Mesendoderm (in vitro differentiated cells): Measurements from ENCODE around the gene HNRNPLL.
A peak's percentile ranks its signal among the peaks of the same experiment; 100 is the strongest.

ENCODE experiments used
- DNase-seq: peaks from one replicate; pipeline ENCODE4 v3.0.0; 2013
- H2AK5ac ChIP-seq: 2 replicates; pipeline ENCODE4 v1.6.1; 2013; ENCODE audit warnings: low read length, inconsistent platforms
- H2BK120ac ChIP-seq: 2 replicates; pipeline ENCODE4 v1.6.1; 2013; ENCODE audit warnings: low read depth, mild to moderate bottlenecking, low read length, moderate library complexity, mixed read lengths
- H2BK15ac ChIP-seq: replicated peaks from 2 replicates; pipeline ENCODE4 v1.6.1; 2013; ENCODE audit warnings: low read depth, mild to moderate bottlenecking, moderate library complexity
- H2BK5ac ChIP-seq: 2 replicates; pipeline ENCODE4 v1.6.1; 2013; ENCODE audit warnings: low read length, inconsistent platforms
- H3K18ac ChIP-seq: 2 replicates; pipeline ENCODE4 v1.6.1; 2013; ENCODE audit warnings: mild to moderate bottlenecking, low read length, mixed read lengths
- H3K23ac ChIP-seq: one replicate; pipeline ENCODE4 v1.6.1; 2013; ENCODE audit warnings: low read length
- H3K27ac ChIP-seq: 2 replicates; pipeline ENCODE4 v1.5.1; 2013; ENCODE audit warnings: low read depth, mild to moderate bottlenecking, inconsistent platforms, low read length, moderate library complexity
- H3K27me3 ChIP-seq: 2 replicates; pipeline ENCODE4 v1.6.1; 2013; ENCODE audit warnings: low read length, control low read depth, mild to moderate bottlenecking, inconsistent platforms; ENCODE audit not compliant: insufficient read depth, poor library complexity
- H3K36me3 ChIP-seq: 2 replicates; pipeline ENCODE4 v1.6.1; 2013; ENCODE audit warnings: low read length, inconsistent platforms; ENCODE audit not compliant: control insufficient read depth, insufficient read depth
- H3K4ac ChIP-seq: one replicate; pipeline ENCODE4 v1.6.1; 2013; ENCODE audit warnings: low read depth, mild to moderate bottlenecking, low read length, moderate library complexity
- H3K4me1 ChIP-seq: 2 replicates; pipeline ENCODE4 v1.6.1; 2013; ENCODE audit warnings: low read depth, low read length, inconsistent platforms; ENCODE audit not compliant: control insufficient read depth
- H3K4me2 ChIP-seq: 2 replicates; pipeline ENCODE4 v1.6.1; 2013; ENCODE audit warnings: low read length
- H3K4me3 ChIP-seq: 2 replicates; pipeline ENCODE4 v1.5.1; 2013; ENCODE audit warnings: mild to moderate bottlenecking, low read length
- H3K56ac ChIP-seq: one replicate; pipeline ENCODE4 v1.6.1; 2013; ENCODE audit warnings: low read length
- H3K79me1 ChIP-seq: 2 replicates; pipeline ENCODE4 v1.6.1; 2013; ENCODE audit warnings: low read length, inconsistent platforms
- H3K79me2 ChIP-seq: 2 replicates; pipeline ENCODE4 v1.6.1; 2013; ENCODE audit warnings: mild to moderate bottlenecking, low read length; ENCODE audit not compliant: control insufficient read depth, insufficient read depth
- H3K9ac ChIP-seq: 2 replicates; pipeline ENCODE4 v1.6.1; 2013; ENCODE audit warnings: low read length, inconsistent platforms
- H4K5ac ChIP-seq: one replicate; pipeline ENCODE4 v1.6.1; 2013; ENCODE audit warnings: low read length
- H4K8ac ChIP-seq: one replicate; pipeline ENCODE4 v1.6.1; 2013; ENCODE audit warnings: low read depth, mild to moderate bottlenecking, control low read depth, low read length, moderate library complexity
- WGBS: extraction: QIAGEN DNeasy Blood & Tissue Kit; methylation state at CpG from one replicate; pipeline ENCODE4 v1.1.7; 2013; ENCODE audit warnings: low lambda C conversion rate, missing lambda C conversion rate; ENCODE audit not compliant: insufficient coverage; ENCODE audit errors: extremely low coverage; 5-methylcytosine and 5-hydroxymethylcytosine counted together

HNRNPLL gene

DNA sequence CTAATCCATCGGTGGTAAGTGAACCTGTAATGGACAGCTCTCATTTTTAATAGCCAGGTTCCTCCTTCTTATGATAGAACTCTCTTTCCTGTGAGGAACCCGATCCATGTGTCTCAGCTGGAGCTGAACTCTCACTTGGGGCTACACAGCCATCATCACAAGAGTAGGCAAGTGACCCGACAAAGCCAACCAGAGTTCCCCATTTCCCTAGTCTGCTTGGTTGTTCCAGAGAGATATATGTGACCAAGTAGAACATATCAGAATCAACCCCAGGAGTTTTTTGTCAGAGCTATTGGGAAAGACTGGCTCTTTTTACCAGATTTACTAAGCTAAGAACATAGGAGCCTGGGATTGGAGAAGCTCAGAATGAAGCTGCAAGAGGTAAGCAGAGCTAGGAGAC lies 14.6 kb upstream of the HNRNPLL start:
- Histone ChIP-seq H3K79me2 (no peaks in the 10 kb centered on the region), H3K4me3 (no peak overlapping the region), H3K79me1 (no peaks in the 10 kb centered on the region), H3K9ac (no peak overlapping the region), H2BK5ac (no peak overlapping the region), H3K36me3 (no peaks in the 10 kb centered on the region), H2AK5ac (no peak overlapping the region), H3K23ac (no peak overlapping the region), H2BK120ac (no peak overlapping the region), H3K4me1 (no peaks in the 10 kb centered on the region), H3K18ac (no peak overlapping the region), H2BK15ac (no peak overlapping the region), H3K27me3 (no peaks in the 10 kb centered on the region), H3K27ac (no peak overlapping the region), H3K4me2 (no peak overlapping the region), H4K8ac (no peak overlapping the region), H4K5ac (no peak overlapping the region), H3K4ac (no peak overlapping the region), H3K56ac (no peak overlapping the region)
- DNase-seq = no peak
- WGBS = no CpG with 5 or more reads among the region's 3 CpGs

DNA sequence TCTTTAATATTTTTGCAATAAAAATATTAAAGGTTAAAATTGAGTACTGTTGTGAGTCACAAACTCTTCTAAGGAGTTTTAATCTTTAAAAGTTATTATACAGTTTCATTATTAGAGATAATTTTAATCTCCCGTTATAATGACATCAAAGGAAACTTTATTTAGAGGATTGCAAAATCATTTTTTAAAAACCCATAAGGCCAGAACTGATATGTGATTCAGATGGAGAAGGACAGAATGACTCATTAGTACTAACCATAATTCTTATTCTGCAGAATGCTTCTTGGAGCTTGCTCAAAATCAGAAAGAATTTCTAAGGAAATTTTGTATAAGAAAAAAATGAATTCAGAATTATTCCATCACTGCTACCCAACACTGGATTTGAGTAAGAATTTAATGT lies 12.5 kb upstream of the HNRNPLL start:
- Histone ChIP-seq H3K56ac (no peak overlapping the region), H2AK5ac (no peak overlapping the region), H3K18ac (no peak overlapping the region), H2BK120ac (no peak overlapping the region), H4K5ac (no peak overlapping the region), H3K9ac (no peak overlapping the region), H3K27me3 (no peaks in the 10 kb centered on the region), H3K79me1 (no peaks in the 10 kb centered on the region), H3K4me3 (no peak overlapping the region), H3K4ac (no peak overlapping the region), H3K79me2 (no peaks in the 10 kb centered on the region), H4K8ac (no peak overlapping the region), H3K4me2 (no peak overlapping the region), H3K36me3 (no peaks in the 10 kb centered on the region), H2BK5ac (no peak overlapping the region), H3K27ac (no peak overlapping the region), H3K23ac (no peak overlapping the region), H2BK15ac (no peak overlapping the region), H3K4me1 (no peaks in the 10 kb centered on the region)
- no CpG with 5 or more reads among the region's 1 CpG for WGBS
- DNase-seq = no peak

DNA sequence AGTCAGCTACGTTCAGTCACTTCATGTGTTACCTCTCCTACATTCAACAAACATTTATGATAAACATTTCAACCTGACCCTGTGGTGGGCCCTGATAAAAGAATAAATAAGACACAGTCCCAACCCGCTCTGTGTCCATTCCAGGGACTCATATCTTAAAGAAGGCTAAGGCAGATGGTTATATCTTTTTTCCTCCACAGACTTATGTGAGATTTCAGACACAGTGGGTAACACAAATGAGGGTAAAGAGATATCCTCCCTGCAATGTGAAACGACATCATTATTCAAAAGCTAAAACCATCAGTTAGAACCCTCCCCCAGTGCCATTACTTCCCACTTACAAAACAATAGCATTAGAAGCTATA lies 11.1 kb upstream of the HNRNPLL start:
- no peak overlapping the region for H4K5ac ChIP-seq
- H2BK5ac ChIP-seq = no peak overlapping the region
- no peak for DNase-seq
- H3K18ac ChIP-seq = no peak overlapping the region
- no peak overlapping the region for H3K23ac ChIP-seq
- no peak overlapping the region for H4K8ac ChIP-seq
- WGBS = no CpG with 5 or more reads among the region's 3 CpGs
- no peaks in the 10 kb centered on the region for H3K79me2 ChIP-seq
- H3K36me3 ChIP-seq = no peaks in the 10 kb centered on the region
- no peaks in the 10 kb centered on the region for H3K79me1 ChIP-seq
- H3K4me2 ChIP-seq = no peak overlapping the region
- H3K56ac ChIP-seq = peak overlapping the region; percentile 17
- no peak overlapping the region for H2AK5ac ChIP-seq
- no peak overlapping the region for H2BK15ac ChIP-seq
- no peak overlapping the region for H3K27ac ChIP-seq
- no peaks in the 10 kb centered on the region for H3K4me1 ChIP-seq
- H3K9ac ChIP-seq = no peak overlapping the region
- no peak overlapping the region for H3K4ac ChIP-seq
- H2BK120ac ChIP-seq = no peak overlapping the region
- H3K27me3 ChIP-seq = no peaks in the 10 kb centered on the region
- H3K4me3 ChIP-seq = no peak overlapping the region

DNA sequence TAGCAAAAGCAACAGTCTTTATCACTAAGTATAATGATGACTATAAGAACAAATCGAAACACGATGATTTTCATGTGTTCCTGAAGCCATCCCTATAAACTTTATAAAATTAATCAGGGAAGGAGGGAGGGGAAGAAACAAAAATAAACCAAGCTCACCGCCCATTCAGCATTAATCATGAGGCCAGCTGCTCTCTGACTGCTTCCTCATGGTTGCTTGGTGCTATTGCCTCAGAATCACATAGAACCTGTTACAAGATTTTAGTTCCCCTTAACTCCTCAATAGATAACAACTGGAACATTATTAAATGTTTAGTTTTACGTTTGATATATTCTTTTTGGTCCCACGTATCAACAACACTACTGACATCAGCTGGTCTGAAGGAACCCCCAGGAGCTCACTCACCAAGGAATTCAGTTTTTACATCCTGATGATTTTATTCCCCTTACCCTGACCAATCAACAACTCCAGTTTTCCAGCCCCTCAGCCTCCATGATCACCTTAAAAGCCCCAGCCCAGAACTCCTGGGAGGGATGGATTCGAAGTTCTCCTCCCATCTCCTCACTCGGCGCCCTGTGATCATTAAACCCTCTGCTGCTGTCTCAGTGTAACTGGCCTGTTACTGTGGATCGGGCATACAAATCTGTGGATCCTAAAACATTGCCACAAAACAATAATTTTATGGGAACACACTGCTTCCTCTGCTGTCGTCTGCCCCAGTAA lies 10.6 kb upstream of the HNRNPLL start:
- Histone ChIP-seq H3K56ac (peak overlapping the region; percentile 17), H3K4me3 (no peak overlapping the region), H2BK15ac (no peak overlapping the region), H3K23ac (no peak overlapping the region), H3K4me2 (no peak overlapping the region), H3K79me2 (no peaks in the 10 kb centered on the region), H2AK5ac (no peak overlapping the region), H4K5ac (no peak overlapping the region), H3K18ac (no peak overlapping the region), H3K79me1 (no peaks in the 10 kb centered on the region), H3K36me3 (no peaks in the 10 kb centered on the region), H3K4ac (no peak overlapping the region), H2BK120ac (no peak overlapping the region), H3K27ac (no peak overlapping the region), H3K4me1 (no peaks in the 10 kb centered on the region), H4K8ac (no peak overlapping the region), H2BK5ac (no peak overlapping the region), H3K9ac (no peak overlapping the region), H3K27me3 (no peaks in the 10 kb centered on the region)
- DNase-seq = no peak
- WGBS = no CpG with 5 or more reads among the region's 10 CpGs

DNA sequence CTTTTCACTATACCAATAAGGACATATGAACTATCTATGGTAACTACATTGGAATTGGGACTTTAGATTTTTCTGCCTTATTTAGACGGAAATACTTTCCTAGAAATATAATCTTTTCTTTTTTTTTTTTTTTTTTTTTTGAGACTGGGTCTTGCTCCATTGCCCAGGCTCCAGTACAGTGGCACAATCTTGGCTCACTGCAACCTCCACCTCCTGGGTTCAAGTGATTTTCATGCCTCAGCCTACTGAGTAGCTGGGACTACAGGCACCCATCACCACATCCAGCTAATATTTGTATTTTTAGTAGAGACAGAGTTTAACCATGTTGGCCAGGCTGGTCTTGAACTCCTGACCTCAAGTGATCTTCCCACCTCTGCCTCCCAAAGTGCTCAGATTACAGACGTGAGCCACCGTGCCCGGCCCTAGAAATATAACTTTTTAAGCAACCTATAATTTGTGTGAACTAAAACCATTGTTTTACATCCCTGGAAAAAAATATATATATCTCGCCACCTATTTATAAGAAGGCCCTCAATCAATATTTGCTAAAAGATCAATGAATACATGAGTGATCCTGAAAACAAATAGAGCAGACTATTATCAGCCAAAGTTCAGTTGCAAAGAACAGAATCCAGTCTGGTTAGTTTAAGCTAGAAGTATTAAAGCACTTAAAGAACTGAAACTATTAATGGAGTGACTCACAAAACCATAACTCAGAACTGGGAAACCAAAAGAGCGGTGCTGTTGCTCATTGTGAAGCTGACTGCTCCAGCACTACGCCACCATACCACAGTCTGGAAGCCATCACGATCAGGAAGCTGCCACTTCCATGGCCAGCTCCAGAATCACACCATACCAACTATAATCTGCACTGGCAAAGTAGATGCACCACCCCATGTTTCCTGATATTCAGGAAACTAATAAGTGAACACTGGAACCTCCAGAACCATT lies 8.4 kb upstream of the HNRNPLL start:
- H4K8ac ChIP-seq = no peak overlapping the region
- H3K79me2 ChIP-seq = no peaks in the 10 kb centered on the region
- H3K27ac ChIP-seq = no peak overlapping the region
- no peak overlapping the region for H3K23ac ChIP-seq
- no peaks in the 10 kb centered on the region for H3K27me3 ChIP-seq
- no peak overlapping the region for H2AK5ac ChIP-seq
- no peak overlapping the region for H2BK15ac ChIP-seq
- no peak overlapping the region for H3K18ac ChIP-seq
- H3K36me3 ChIP-seq = no peaks in the 10 kb centered on the region
- WGBS = no CpG with 5 or more reads among the region's 8 CpGs
- no peak for DNase-seq
- no peak overlapping the region for H4K5ac ChIP-seq
- no peak overlapping the region for H3K56ac ChIP-seq
- no peak overlapping the region for H2BK5ac ChIP-seq
- H3K4ac ChIP-seq = no peak overlapping the region
- no peaks in the 10 kb centered on the region for H3K4me1 ChIP-seq
- no peak overlapping the region for H3K4me2 ChIP-seq
- H2BK120ac ChIP-seq = no peak overlapping the region
- H3K9ac ChIP-seq = no peak overlapping the region
- no peaks in the 10 kb centered on the region for H3K79me1 ChIP-seq
- H3K4me3 ChIP-seq = no peak overlapping the region
